CD4-positive, alpha-beta T cell (primary cell): ENCODE data around the gene ORM1. TPM values are rescaled to one million over a fixed set of nuclear protein-coding genes. Genes with fewer than 3 reads are reported as not detected.
A peak's percentile ranks its signal among the peaks of the same experiment; 100 is the strongest.

Source experiments
- ATAC-seq: fragments of 200-7000 bp; cut with Tn5 transposase; one replicate; pipeline ENCODE4 v1.10.0; 2022; ENCODE audit warnings: mild to moderate bottlenecking; ENCODE audit not compliant: poor library complexity
- CTCF ChIA-PET: fragments of 350-600 bp; sonication (Branson Sonifier 250); formaldehyde crosslinking; loops from one replicate; lab custom pipeline; 2021; ENCODE audit warnings: antibody characterized with exemption, inconsistent platforms; lab: Charles Lee
- POLR2A ChIA-PET: fragments of 350-600 bp; sonication (Branson Sonifier 250); formaldehyde crosslinking; loops from one replicate; lab custom pipeline; 2021; ENCODE audit warnings: antibody characterized with exemption, inconsistent platforms; lab: Charles Lee
- DNase-seq, 14 experiments: peaks; one replicate each; pipeline ENCODE4 v3.0.0-alpha.2; 2013 to 2020; ENCODE audit warnings: mixed read lengths in 2 of 14
- H3K27ac ChIP-seq, 2 donors: one replicate each; pipeline versions ENCODE4 v1.5.1 to v1.7.0; 2013; ENCODE audit warnings: low read length in 2 of 2, low read depth in 1 of 2, mild to moderate bottlenecking in 1 of 2
- H3K27me3 ChIP-seq, 2 experiments: 1 replicate in 1 of 2; 2 replicates in 1 of 2; pipeline versions ENCODE4 v1.6.1 to v1.7.0; 2013; ENCODE audit warnings: low read length in 2 of 2, control low read depth in 1 of 2, mild to moderate bottlenecking in 1 of 2, moderate library complexity in 1 of 2; ENCODE audit not compliant: insufficient read depth in 2 of 2, control insufficient read depth in 1 of 2
- H3K36me3 ChIP-seq: one replicate; pipeline ENCODE4 v1.6.1; 2013; ENCODE audit warnings: low read length, control low read depth; ENCODE audit not compliant: insufficient read depth
- H3K4me1 ChIP-seq: one replicate; pipeline ENCODE4 v1.6.1; 2013; ENCODE audit warnings: low read length, control low read depth; ENCODE audit not compliant: insufficient read depth
- H3K4me3 ChIP-seq: one replicate; pipeline ENCODE4 v1.5.1; 2013; ENCODE audit warnings: mild to moderate bottlenecking, low read length, moderate library complexity
- H3K9me3 ChIP-seq, 2 experiments: 1 replicate in 1 of 2; 2 replicates in 1 of 2; pipeline versions ENCODE4 v1.6.1 to v1.7.0; 2013; ENCODE audit warnings: low read length in 2 of 2, mild to moderate bottlenecking in 2 of 2, control low read depth in 1 of 2, moderate library complexity in 1 of 2; ENCODE audit not compliant: control insufficient read depth in 1 of 2, insufficient read depth in 1 of 2
- H3K27ac Mint-ChIP-seq: one replicate; pipeline ENCODE4 v1.8.0; 2020; ENCODE audit warnings: mixed read lengths
- H3K27me3 Mint-ChIP-seq: one replicate; pipeline ENCODE4 v1.8.0; 2021; ENCODE audit warnings: mixed read lengths
- H3K36me3 Mint-ChIP-seq: one replicate; pipeline ENCODE4 v1.8.0; 2021; ENCODE audit warnings: low read depth, mixed read lengths
- H3K4me1 Mint-ChIP-seq: one replicate; pipeline ENCODE4 v1.8.0; 2021; ENCODE audit warnings: low read depth, mixed read lengths
- H3K4me3 Mint-ChIP-seq: one replicate; pipeline ENCODE4 v1.8.0; 2020; ENCODE audit warnings: mild to moderate bottlenecking, mixed read lengths
- H3K9me3 Mint-ChIP-seq: one replicate; pipeline ENCODE4 v1.8.0; 2020; ENCODE audit warnings: mixed read lengths
- intact Hi-C, 2 experiments: fragments of 100-400 bp; cut with DNase I in 1 of 2; cut with micrococcal nuclease in 1 of 2; formaldehyde crosslinking; loops; one replicate each; pipeline versions ENCODE4 v1.15.1 to v1.9.0; 2023 to 2025; cut with DNase I, micrococcal nuclease
- total RNA-seq, 174 experiments: library from RNA in 2 of 174; stranded (reverse) in 2 of 174; gene quantifications; one replicate each; pipeline ENCODE4 v1.2.3 and lab custom pipeline; 2021 to 2026
- TF ChIP-seq, protein P1 (sequence below): fragments of 200-600 bp; IDR thresholded peaks from one replicate; pipeline ENCODE4 v1.8.0; 2022; ENCODE audit warnings: antibody characterized with exemption, mild to moderate bottlenecking

ORM1 gene
- total RNA-seq, 2 experiments from 2014 or later = not detected

DNA sequence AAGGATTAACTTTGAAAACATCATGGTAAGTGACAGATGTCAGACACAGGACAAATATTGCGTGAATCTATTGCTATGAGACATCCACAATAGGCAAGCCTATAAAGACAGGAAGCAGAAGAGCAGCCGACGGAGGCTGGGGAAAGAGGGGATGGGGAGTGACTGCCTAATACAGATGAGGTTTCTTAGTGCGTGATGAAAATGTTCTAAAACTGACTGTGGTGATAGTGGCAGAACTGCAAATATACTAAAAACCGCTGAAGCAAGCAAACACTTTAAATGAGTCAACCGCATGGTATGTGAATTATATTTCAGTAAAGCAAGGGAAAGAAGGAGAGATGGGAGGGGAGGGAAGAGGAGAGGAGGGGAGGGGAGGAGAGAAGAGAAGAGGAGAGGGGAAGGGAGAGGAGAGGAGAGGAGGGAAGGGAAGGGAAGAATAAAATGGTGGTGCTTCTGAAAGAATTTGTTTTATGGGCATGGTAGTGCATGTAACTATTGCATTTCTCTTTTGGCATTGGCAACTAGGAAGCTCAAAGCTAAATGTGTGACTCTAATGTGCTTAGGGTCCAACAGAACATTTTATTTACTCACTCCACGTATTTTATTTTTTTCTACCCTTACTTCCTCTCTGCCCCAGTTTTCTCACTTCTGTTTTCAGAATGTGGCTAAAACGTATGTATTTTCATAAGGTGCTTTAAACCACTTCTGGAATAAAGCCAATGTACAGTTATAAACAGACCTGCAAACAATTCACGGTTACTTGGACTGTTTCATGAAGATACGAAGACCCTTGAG, 43.6 kb downstream of the ORM1 start:
- peak in 7 of 14 experiments; percentile 29 to 77 (median 67) for DNase-seq

GRCh38 chr9:114367366-114367765, 44.5 kb downstream of the ORM1 start:
- ChIA-PET POLR2A (interaction anchor here (0.8 to 13.0 kb wide), 6 partner anchors 9 to 220 kb away, joined by 3 to 477 read pairs (median 4); partner anchors contain the start of genes AKNA and ATP6V1G1), CTCF (interaction anchor here (0.7 to 2.0 kb wide), 5 partner anchors 14 to 38 kb away, joined by 3 to 6 read pairs (median 3); no protein-coding TSS in a partner anchor)
- no peaks in the 10 kb centered on the region for H3K27me3 ChIP-seq
- peak overlapping the region; percentile 77 to 81 for H3K27ac ChIP-seq
- H3K27me3 Mint-ChIP-seq = no peaks in the 10 kb centered on the region
- H3K36me3 ChIP-seq = peaks cover 89% of the 10 kb centered on the region
- DNase-seq = no peak
- no peaks in the 10 kb centered on the region for H3K9me3 ChIP-seq
- peak overlapping the region; percentile 15 for H3K4me3 Mint-ChIP-seq
- ATAC-seq = no peak
- TF ChIP-seq, protein P1, sequence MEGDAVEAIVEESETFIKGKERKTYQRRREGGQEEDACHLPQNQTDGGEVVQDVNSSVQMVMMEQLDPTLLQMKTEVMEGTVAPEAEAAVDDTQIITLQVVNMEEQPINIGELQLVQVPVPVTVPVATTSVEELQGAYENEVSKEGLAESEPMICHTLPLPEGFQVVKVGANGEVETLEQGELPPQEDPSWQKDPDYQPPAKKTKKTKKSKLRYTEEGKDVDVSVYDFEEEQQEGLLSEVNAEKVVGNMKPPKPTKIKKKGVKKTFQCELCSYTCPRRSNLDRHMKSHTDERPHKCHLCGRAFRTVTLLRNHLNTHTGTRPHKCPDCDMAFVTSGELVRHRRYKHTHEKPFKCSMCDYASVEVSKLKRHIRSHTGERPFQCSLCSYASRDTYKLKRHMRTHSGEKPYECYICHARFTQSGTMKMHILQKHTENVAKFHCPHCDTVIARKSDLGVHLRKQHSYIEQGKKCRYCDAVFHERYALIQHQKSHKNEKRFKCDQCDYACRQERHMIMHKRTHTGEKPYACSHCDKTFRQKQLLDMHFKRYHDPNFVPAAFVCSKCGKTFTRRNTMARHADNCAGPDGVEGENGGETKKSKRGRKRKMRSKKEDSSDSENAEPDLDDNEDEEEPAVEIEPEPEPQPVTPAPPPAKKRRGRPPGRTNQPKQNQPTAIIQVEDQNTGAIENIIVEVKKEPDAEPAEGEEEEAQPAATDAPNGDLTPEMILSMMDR = no peak
- H3K36me3 Mint-ChIP-seq = peaks cover 93% of the 10 kb centered on the region
- H3K4me1 Mint-ChIP-seq = peaks cover 91% of the 10 kb centered on the region
- H3K9me3 Mint-ChIP-seq = no peaks in the 10 kb centered on the region
- H3K27ac Mint-ChIP-seq = peak overlapping the region; percentile 83
- peaks cover 96% of the 10 kb centered on the region for H3K4me1 ChIP-seq
- intact Hi-C loops = no loop called here
- no peak overlapping the region for H3K4me3 ChIP-seq

More for the DNA sequence above, 43.6 kb downstream of the ORM1 start:
- Histone ChIP-seq H3K4me3 (no peak overlapping the region), H3K36me3 (peaks cover 94% of the 10 kb centered on the region), H3K27ac (peak overlapping the region; percentile 77 to 81), H3K4me1 (peaks cover 96% of the 10 kb centered on the region), H3K9me3 (no peaks in the 10 kb centered on the region), H3K27me3 (no peaks in the 10 kb centered on the region)
- peak overlapping the region; percentile 78 for H3K4me3 Mint-ChIP-seq
- peaks cover 91% of the 10 kb centered on the region for H3K4me1 Mint-ChIP-seq
- no peaks in the 10 kb centered on the region for H3K27me3 Mint-ChIP-seq
- ChIA-PET POLR2A (interaction anchor here (0.9 to 13.0 kb wide), 4 partner anchors 10 to 221 kb away, joined by 3 to 477 read pairs (median 7); partner anchors contain the start of genes AKNA and ATP6V1G1), CTCF (interaction anchor here (0.6 to 1.7 kb wide), 3 partner anchors 15 to 39 kb away, joined by 3 to 10 read pairs (median 4); no protein-coding TSS in a partner anchor)
- intact Hi-C loops = loop anchor here in 1 of 2 experiments (1.0 kb wide), 1 partner anchor 19 kb away; no protein-coding TSS in a partner anchor
- peak; percentile 81 for ATAC-seq
- H3K27ac Mint-ChIP-seq = peak overlapping the region; percentile 83
- TF ChIP-seq, protein P1 = no peak
- H3K9me3 Mint-ChIP-seq = no peaks in the 10 kb centered on the region
- peaks cover 93% of the 10 kb centered on the region for H3K36me3 Mint-ChIP-seq

GRCh38 chr9:114367772-114368569, 45.1 kb downstream of the ORM1 start:
- intact Hi-C loops = no loop called here
- POLR2A ChIA-PET = interaction anchor here (0.8 to 13.0 kb wide), 8 partner anchors 9 to 227 kb away, joined by 3 to 477 read pairs (median 3); partner anchors contain the start of genes AKNA and ATP6V1G1
- Histone ChIP-seq H3K27me3 (no peaks in the 10 kb centered on the region), H3K4me3 (no peak overlapping the region), H3K36me3 (peaks cover 86% of the 10 kb centered on the region), H3K9me3 (no peaks in the 10 kb centered on the region), H3K27ac (peak overlapping the region; percentile 77 to 81), H3K4me1 (peaks cover 96% of the 10 kb centered on the region)
- peak overlapping the region; percentile 83 for H3K27ac Mint-ChIP-seq
- ATAC-seq = no peak
- DNase-seq = peak in 1 of 14 experiments; percentile 30
- CTCF ChIA-PET = interaction anchor here (0.7 to 2.0 kb wide), 5 partner anchors 13 to 38 kb away, joined by 3 to 6 read pairs (median 3); no protein-coding TSS in a partner anchor
- no peaks in the 10 kb centered on the region for H3K9me3 Mint-ChIP-seq
- peaks cover 91% of the 10 kb centered on the region for H3K36me3 Mint-ChIP-seq
- peaks cover 91% of the 10 kb centered on the region for H3K4me1 Mint-ChIP-seq
- TF ChIP-seq, protein P1 = no peak
- no peaks in the 10 kb centered on the region for H3K27me3 Mint-ChIP-seq
- H3K4me3 Mint-ChIP-seq = peak overlapping the region; percentile 15
